NOMO-1 treated with dmso at 0.1 percent for 144 hours (cell line): Measurements from ENCODE around the gene PAM.

ENCODE experiments used
- DNase-seq: peaks from one replicate; lab custom pipeline; 2025; ENCODE audit not compliant: unreplicated experiment; lab: John Stamatoyannopoulos, UW

Gene PAM

DNA sequence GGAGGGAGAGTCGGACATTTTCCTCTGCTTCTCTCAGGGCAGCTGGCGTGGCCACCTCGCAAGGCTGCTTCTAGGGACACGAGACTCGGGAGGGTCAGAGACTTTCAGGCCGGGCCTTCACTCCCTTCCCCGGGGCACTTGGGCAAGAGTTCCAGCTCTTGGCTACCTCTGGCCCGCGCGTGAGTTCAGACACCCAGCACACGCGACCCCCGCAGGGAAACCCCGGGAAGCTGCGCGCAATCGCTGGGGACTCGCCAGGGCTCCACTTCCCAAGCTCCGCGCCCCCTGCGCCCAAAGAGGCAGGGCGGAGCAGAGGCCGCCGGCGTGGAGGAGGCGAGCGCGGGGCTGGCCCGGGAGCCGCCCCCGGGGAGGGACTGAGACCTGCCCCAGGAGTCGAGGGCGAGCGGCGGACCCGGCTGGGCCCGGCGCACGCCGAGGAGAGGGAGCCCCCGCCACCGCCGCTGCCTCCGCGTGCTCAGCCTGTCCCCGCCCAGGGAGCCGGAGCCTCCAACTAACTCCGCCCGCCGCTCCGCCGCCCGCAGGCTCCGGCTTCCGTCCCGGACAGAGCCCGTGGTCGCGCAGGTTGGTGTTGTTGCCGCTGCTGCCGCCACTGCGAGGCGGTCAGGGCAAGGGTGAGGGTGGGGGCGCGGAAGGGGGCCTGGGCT lies at the start of gene PAM:
TSS of gene PAM (plus strand) at position 539 of the 665 bp plus-strand sequence. CDS start 110,891 bp downstream, outside the sequence.
- peak; percentile 54 for DNase-seq

DNA sequence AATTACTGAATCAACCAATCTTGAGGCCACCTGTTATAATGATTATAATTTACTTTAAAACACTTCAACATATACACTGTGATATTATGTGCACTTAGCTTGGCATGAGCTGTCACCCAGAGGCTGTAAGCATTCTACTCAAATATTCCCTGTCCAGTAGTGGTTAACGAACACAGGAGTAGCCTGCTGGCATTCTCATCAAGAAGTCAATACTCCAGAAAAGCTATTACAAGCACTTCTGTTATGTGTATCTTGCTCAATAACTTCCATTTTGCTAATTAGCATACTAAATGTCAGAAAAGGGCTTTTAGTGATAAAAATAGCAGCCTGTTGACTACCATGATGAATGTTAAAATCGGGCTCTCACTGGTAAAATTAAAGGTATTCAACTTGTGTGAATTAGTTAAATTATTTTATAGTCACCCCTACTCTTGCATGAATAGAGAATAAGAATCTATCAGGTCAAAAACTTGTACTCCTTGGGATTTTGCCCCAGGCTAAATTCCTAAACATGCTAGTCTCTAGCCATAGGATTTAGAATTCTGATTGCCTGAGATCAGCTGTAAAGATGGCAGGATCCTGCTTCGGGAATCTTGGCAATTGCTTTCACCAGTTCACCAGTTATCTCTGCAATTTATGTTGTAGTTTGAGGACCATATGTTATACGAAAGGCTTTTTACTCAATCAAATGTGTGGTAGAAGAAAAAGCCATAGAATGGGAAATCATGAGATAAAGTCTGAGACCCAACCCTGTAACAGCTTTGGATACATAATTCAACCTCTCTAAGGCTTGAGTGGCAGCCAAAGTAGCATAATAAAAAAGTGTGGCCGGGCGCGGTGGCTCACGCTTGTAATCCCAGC lies 43.4 kb upstream of the PAM start:
- no peak for DNase-seq

DNA sequence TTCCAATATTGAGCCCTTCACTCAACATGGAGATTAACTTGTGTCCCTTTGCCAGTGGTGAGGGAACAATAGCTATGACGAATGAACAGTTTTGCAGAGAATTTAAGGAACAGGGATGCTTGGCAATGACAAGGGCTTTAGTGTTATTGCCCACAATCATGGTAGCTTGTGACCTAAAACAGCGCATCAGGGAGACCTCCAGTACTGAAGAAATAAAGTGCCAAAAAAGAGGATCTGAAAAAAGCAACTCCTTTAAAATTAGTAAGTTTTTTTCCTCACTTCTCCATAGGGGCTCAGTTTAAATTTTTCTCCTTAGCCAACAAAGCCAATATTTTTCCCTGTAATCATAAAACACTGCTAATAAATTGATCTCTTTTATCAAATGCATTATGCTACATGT lies 41.8 kb upstream of the PAM start:
- no peak for DNase-seq

DNA sequence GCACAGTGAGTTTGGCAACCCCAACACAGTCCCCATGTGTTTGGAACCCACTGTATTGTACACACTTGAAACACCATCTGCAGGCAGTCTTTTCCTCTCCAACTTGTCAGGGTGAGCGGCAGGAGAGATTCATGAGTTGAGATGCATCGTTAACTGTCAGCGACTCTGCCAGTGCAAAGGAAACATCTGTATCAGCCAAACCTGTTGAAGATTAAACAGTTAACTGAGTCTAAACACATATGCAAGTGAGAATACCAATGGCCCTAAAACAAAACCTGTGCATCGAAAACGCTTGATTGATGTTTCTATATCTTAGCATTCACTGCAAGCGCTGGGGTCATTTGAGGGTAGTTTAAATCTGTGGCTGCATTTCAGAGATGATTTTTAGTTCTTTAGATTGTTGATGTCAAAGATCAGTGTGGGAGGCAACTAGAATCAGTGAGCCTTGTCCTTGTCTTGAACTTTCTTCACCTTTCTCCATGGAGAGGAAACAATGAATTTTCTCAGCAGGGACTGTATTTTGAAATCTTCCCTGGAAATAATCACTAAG lies 41.3 kb upstream of the PAM start:
- no peak for DNase-seq

DNA sequence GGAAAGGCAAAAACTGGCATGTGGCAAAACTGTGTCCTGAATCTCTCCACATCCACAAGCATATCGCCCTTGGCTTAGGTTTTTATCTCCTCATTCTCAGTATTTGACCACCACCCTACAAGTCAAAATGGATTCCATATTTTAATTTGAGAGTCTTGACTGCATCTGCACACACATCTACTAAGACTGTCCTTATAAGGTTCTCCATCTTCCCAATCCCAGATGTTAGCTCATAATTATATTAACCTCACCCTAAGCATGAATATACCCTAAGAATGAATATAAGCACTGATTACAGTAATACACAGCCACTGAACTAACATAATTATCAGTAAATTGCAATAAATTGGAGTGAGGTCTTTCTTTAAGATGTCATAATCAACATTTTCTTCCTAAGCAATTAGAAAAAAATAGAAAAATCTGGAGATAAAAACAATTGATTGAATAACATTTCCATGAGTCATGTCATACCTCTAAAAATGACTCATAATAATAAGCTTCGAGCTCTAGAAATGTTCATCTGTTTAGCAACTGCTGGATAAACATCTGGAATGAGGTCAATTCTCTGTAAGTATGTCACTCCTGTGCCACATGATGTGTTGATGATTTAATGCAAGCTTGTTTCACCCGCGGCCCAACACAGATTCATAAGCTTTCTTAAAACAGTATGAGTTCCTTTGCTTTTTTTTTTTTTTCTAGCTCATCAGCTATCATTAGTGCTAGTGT lies 39.9 kb upstream of the PAM start:
- DNase-seq: no peak

DNA sequence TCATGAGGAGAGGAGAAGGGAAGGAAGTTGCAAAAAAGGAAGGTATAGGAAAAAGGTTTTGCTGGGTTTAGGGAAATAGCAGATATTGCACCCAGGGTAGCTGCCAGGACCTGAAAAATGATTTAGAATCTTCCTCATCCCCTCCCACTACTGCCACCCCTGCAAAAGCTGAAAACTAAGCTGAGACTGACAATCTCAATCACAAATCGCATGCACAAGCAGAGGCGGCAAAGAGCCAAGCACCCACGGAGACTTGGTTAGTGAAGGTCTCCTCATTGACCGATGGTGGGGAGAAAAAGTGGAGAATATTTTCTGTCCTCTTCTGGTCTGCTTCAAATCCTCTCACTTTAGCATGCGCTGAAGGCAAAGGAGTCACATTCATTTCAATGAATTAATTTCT lies 39.1 kb upstream of the PAM start:
- DNase-seq: no peak

DNA sequence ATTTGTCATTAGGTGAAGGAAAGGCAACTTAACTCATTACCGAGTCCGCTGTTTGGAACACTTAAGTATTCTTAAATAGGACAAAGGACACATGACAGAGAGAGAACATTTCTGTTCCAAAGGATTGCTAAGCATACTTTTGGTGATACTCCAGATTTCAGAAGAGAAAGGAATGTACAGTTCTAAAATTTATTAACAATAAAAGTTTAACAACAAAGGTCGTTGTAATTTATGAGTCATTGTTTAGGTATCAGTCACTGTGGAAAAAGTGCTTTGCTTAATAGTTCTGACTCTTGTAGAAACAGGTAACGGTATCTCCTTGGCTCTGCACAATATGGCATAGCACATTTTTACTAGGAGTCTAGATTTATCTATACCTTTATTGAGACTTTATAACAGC lies 36.3 kb upstream of the PAM start:
- no peak for DNase-seq

DNA sequence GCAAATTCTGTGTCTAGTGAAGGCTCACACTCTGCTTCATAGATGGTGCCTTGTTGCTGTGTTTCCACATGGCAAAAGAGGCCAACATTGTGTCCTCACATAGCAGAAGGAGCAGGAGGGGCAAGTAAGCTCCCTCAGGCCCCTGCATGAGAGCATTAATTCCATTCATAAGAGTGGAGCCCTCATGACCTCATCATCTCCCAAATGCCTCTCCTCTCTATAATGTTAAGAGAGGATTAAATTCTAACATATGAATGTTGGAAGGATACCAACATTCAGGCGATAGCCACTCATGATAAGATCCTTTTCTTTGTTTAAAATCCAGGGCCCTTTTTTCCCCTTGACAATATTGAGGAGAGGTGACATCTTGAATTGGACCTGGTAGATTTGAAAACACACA lies 35.2 kb upstream of the PAM start:
- DNase-seq: no peak

DNA sequence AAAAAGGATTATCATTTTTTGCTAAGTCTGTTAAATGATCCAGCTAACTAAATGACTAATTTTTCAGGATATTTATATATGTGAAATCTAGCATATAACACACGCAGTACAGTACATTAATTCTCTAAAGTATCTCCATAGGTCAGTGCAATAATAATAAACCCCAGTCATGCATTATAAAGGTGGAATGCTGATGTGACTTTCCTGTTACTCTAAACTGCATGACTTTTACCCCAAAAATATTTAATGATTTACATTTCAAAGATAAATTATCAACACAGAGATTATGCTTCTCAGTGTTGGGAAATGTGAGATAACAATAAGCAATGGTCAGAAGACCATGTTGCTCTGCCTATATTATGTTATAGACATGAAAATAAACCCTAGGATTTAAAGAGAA lies 34.1 kb upstream of the PAM start:
- no peak for DNase-seq

DNA sequence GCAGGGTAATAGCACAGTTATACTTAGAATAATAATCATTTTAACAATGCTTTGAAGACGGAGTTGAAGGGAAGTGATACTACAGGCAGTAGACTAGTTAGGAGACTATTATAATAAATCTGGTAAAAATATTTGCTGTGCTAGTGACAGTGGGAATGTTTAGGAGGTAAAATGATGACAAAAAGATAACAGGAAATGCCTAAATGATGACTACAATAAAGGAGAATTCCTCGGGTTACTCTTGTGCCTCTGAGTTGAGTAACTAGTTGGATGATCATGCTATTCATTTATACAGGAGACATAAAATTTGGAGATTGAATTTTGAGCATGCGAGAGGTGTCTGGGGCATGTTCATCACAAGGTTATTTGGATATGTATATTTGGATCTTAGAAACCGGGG lies 32.2 kb upstream of the PAM start:
- DNase-seq: no peak

DNA sequence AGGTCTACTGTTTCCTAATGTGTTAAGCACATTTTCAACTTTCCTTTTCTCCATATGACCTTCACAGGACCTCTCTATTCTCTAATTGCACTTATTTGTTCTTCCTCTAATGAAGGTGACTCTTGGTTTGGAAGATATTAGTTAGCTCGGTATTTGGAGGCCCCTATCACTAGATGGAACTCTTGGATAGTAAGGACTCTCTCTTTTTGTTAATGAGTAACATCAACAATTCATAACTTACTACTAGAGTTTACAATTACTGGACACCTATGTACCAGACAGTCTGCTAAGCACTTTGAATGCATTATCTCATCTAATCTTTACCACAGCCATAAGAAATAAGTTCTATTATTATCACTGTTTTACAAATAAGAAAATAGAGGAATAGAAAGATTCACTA lies 23.4 kb upstream of the PAM start:
- DNase-seq: no peak

DNA sequence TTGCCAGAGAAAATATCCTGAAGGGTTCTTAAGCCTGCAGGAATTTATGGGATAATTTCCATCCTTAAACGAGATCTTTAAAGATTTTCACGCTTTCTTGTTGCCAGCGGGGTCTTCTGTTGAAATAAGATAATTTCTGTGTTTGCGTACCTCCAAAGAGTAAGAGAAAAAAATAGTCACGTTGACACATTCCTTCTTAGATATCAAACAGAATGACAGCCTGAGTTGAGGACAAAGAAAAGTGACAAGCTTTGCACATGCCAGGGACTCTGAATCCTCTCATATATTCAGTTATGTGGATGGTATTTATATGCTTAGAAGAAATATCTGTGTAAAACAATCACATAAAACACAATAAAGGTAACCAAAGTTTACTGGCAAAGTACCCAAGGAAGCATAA lies 21.6 kb upstream of the PAM start:
- DNase-seq: no peak

DNA sequence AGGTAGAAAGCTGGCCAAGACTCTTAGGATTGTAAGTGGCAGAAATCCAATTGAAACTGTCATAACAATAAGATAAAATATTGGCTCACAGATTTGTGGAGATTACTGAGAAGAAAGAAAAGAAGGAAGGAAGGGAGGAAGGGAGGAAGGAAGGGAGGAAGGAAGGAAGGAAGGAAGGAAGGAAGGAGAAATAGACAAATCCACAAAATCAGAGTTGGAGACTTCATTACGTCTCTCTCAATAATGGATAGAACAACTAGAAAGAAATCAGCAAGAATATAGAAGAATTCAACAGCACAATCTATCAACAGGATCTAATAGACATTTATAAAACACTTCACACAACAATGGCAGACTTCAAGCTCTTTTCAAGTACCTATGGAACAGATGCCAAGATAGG lies 17.9 kb upstream of the PAM start:
- no peak for DNase-seq

DNA sequence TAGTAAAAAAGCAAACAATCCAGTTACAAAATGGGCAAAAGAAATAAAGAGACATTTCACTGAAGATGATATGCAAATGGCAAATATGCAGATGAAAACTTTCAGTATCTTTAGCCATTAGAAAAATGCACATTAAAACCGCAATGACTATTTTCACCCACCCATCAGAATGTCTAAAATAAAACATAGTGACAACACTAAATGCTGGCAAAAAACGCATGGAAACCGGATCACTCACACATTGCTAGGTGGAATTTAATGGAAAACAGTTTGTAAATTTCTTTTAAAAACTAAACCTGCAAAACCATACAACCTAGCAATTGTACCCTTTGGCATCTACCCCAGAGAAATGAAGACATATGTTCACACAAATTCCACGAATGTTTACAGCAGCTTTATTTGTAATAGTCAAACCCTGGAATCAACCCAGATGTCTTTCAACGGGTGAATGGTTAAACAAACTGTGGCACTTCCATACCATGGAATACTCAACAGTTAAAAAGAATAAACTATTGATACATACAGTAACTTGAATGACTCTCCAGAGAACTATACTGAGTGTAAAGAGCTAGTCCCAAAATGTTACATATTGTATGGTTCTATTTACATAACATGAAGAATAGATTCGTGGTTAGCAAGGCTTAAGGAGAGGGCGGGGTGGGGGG lies 17.2 kb upstream of the PAM start:
- DNase-seq: no peak

DNA sequence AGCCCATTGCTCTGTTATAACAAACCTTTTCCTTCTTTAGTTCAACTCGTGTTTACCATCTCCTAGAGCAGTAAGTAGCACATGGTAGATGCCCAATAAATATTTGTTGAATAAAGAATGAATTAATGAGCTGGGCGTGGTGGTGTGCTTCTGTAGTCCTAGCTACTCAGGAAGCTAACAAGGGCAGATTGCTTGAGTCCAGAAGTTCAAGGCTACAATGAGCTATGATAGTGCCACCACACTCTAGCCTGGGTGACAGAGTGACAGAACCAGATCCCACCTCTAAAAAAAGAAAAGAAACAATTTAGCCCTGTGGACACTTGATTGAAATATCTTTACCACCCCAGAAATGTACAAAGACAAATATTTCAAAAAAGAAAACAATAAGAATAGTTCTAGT lies 14.6 kb upstream of the PAM start:
- no peak for DNase-seq

DNA sequence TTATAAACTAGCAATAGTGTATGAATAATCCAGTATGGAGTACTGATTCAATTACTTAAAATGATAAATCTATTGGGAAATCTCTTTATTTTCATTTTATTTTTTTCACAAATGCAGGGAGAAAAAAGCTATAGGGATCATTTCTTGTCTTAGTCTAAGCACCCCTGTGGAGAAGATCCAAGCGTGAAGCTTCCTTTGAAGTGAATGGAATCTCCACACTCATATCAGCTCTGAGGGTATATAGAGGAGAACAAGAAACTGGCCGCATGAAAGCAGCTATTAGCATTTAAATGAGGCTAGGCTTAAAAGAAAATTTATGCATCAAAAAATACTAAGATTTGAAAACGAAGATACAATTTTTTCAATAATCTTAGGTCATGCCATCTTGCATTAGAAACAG lies 12.9 kb upstream of the PAM start:
- DNase-seq: no peak

DNA sequence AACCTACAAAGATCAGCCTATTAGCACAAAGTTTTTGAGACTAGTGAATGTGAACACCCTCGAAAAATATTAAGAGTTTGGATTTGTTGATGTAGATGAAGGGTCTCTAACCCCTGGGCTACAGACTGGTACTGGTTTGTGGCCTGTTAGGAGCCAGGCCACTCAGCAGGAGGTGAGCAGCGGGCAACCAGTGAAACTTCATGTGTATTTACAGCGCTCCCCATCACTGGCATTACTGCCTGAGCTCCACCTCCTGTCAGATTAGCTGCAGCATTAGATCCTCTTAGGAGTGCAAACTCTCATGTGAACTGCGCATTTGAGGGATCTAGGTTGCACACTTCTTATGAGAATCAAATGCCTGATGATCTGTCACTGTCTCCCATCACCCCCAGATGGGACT lies 11.2 kb upstream of the PAM start:
- DNase-seq: no peak

DNA sequence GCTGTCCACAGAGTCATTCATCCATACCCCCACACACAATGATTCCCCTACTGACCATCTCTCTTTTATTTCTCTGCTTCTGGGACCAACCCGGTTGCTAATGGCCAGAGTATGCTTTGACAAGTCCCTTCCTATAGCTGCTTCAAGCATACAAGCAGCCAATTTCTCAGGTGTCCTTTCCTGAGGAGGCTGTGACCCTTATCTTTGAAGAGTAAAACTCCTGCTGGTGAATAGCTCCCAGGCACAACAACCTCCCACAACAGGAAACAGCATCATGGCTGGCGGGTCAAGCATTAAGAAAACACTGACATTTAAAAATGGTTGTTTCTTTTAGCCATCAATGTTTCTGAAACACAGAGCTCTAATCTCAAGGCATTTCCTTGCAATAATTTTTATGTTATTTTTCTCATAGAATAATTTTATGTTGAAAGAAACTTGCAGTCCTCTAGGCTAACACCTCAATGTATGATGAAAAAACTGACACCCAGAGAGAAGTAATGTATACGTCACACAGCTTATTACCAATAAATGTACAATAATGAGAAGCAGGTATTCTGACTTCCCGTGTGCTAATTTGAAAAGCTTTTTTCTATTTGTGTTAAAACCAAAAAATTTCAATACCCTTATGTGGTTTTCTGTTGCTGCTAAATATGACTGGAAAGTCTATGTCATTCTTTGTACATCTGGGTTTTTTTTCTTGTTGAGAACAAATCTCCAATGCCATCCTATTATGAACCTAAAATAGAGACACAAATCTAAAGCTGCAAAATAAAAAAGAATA lies 7.5 kb upstream of the PAM start:
- DNase-seq: no peak

DNA sequence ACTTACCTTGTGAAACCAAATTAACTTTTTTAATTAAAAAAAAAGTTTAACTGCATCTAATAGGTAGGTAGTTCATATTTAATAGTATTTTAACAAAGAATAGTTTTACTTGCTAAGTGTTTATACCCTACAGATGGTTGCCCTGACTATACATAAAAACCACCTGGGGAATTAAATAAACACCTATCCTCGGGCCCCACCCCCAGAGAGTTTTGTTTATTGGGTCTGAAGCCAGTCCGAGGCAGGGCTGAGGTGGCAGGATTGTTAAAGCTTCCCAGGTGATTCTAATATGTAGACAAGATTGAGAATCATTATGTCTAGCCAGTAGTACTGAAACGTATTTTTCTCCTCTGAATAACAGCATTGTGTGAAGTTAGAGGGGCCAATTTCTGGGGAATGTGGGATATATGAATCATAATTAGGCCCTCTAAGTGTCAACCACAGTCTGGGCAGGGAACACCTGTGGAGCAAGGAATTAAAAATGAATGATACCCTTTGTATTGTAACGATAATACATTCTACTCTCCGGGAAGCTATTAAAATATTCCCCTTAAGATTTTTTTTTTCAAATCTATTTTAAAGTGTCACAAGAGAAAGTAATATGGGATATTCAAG lies 5.6 kb upstream of the PAM start:
- DNase-seq: no peak
